GM18951 (cell line): ENCODE results near the gene PABPC1L2B.
"Not testable (repeated sequence)": the region's sequence is repeated elsewhere in the genome, so short reads cannot be mapped to it uniquely, and the experiment has no call there.

Experiments
- POLR2A ChIP-seq: IDR thresholded peaks from 4 replicates; pipeline ENCODE4 v1.6.1; 2011; ENCODE audit warnings: mild to moderate bottlenecking; ENCODE audit not compliant: insufficient read length, insufficient read depth; ENCODE audit errors: extremely low read depth
- in situ Hi-C: fragments of 300-500 bp; cut with MboI; formaldehyde crosslinking; loops from one replicate; pipeline ENCODE4 v1.12.0; 2022; ENCODE audit warnings: low sequenced_read_pairs, mixed read lengths, inconsistent platforms; ENCODE audit not compliant: unreplicated experiment

Gene PABPC1L2B

DNA sequence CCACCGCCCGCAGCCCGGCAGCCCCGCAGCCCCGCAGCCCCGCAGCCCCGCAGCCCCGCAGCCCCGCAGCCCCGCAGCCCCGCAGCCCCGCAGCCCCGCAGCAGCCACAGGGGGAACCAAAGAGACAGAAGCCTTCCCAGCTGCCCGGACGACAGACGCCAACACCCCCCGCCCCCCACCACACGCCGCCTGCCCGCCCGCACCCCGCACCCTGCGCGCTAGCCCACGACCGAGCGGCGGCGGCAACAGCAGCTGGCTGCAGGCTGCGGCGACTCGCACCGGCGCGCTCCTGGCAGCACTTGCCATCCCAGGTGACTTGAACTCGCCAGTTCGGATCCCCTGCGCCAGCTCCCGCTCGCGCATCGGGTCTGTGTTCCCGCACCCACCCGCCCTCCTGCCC lies at the start of gene PABPC1L2B:
Gene PABPC1L2B (plus strand): TSS at position 207 of the 400 bp plus-strand sequence. CDS start 704 bp downstream, outside the sequence.
- in situ Hi-C loops: not testable (repeated sequence)

DNA sequence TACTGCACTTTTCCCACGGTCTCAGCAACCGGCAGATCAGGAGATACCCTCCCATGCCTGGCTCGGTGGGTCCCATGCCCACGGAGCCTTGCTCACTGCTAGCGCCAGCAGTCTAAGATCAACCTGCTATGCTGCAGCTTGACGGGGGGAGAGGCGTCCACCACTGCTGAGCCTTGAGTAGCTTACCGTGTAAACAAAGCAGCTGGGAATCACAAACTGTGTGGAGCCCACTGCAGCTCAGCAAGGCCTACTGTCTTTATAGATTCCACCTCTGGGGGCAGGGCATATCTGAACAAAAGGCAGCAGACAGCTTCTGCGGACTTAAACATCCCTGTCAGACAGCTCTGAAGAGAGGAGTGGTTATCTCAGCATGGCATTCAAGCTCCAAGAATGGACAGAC lies 42.8 kb upstream of the PABPC1L2B start:
- in situ Hi-C loops: loop anchor here (25.0 kb wide), 1 partner anchor 223 kb away; no protein-coding TSS in a partner anchor

DNA sequence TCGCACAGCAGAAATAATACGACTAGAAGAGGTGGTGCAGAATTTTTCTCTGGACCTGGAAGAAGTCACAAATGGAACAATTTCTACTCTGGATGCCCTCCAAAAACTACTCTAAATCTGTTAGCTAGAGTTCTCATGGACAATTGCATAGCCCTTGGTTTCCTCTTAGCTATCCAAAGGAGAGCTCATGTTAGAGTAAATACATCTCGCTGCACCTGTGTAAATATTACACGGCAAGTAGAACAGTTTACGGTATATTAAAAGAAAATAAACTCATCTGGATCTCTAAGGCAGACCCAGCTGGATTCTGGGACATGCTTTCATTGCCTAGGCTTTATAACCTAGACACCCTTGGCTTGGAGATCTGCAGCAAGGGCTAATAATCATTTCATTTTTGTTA lies 30.9 kb upstream of the PABPC1L2B start:
- in situ Hi-C loops: loop anchor here (25.0 kb wide), 1 partner anchor 235 kb away; no protein-coding TSS in a partner anchor

DNA sequence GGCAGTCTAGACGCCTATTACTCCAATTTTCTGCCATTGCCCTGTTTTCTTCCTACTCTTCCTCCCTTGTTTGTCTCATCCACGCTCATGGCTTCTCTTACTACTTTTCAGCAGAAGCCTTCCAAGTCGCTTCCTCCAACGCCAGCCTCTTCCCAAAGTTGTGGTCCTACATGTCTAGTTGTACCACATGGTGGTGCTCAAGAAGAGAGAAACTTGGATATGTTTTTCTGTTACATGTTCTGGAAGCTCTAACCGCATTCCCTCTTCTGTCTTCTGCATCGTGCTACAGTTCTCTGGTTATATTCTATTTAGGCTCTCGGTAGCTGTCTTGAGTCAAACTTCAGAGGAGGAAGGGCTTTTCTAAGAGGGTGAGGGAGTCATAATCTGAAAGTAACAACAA lies 27.9 kb upstream of the PABPC1L2B start:
- in situ Hi-C loops: loop anchor here (25.0 kb wide), 1 partner anchor 238 kb away; no protein-coding TSS in a partner anchor

DNA sequence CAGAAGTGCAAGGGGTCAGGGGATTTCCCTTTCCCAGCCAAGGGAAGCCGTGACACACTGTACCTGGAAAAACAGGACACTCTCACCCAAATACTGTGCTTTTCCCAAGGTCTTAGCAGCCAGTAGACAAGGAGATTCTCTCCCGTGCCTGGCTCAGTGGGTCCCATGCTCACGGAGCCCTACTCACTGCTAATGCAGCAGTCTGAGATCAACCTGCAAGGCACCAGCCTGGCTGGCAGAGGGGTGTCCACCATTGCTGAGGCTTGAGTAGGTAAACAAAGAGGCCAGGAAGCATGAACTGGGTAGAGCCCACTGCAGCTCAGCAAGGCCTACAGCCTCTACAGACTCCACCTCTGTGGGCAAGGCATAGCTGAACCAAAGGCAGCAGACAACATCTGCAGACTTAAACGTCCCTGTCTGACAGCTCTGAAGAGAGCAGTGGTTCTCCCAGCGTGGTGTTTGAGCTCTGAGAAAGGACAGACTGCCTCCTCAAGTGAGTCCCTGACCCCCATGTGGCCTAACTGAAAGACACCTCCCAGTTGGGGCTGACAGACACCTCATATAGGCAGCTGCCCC lies 21.8 kb upstream of the PABPC1L2B start:
- in situ Hi-C loops: not testable (repeated sequence)

DNA sequence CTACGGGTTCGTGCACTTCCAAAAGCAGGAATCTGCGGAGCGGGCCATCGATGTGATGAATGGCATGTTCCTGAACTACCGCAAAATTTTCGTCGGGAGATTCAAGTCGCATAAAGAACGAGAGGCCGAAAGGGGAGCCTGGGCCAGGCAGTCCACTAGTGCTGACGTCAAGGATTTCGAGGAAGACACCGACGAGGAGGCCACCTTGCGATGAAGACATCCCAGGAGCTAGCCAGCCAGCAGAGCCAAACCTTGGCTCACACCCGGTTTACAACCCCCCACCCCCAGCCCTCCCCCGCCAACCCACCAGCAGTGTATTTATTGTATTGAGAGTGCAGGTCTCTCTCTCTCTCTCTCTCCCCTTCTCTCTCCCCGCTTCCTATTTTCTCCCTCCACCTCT lies 1.3 kb downstream of the PABPC1L2B start:
- in situ Hi-C loops: not testable (repeated sequence)

DNA sequence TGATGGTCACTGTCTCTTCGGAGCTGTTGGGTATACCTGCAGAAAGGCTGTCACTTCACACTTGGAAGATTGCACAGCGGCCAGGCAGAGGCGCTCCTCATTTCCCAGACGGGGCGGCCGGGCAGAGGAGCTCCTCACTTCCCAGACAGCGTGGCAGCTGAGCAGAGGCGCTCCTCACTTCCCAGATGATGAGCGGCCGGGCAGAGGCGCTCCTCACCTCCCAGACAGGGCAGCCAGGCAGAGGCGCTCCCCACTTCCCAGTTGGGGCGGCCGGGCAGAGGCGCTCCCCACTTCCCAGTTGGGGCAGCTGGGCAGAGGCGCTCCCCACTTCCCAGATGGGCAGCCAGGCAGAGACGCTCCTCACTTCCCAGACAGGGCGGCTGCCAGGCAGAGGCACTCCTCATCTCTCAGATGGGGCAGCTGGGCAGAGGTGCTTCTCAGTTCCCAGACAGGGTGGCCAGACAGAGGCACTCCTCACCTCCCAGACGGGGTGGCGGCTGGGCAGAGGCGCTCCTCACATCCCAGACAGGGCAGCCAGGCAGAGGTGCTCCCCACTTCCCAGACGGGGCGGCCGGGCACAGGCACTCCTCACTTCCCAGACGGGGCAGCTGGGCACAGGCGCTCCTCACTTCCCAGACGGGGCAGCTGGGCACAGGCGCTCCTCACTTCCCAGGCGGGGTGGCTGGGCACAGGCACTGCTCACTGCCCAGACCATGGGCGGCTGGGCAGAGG lies 18.8 kb downstream of the PABPC1L2B start:
- in situ Hi-C loops: no loop called here
- TF ChIP-seq POLR2A: no peak

DNA sequence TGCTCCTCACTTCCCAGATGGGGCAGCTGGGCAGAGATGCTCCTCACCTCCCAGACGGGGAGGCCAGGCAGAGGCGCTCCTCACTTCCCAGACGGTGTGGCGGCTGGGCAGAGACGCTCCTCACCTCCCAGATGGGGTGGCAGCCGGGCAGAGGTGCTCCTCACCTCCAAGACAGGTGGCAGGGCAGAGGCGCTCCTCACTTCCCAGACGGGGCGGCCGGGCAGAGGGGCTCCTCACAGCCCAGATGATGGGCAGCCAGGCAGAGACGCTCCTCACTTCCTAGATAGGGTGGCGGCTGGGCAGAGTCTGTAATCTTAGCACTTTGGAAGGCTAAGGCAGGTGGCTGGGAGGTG lies 19.3 kb downstream of the PABPC1L2B start:
- in situ Hi-C loops: not testable (repeated sequence)

DNA sequence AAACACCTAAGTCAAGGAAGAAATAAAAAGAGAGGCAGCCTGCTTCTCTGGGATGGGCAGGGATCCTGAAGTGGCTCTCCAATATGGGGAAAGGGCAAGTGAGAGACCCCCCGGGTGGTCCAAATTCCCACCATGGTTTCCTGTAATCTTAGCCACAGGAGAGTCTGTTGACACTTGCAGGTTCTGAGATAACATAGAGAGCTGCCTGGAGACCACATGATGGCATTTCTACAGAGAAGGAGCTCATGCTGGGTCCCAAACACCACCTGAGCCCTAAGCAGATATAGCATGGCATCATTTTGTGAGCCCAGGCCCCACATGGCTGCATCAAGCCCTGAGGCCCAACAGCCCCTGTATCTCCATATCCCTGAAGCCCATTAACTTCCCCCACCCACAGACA lies 26.1 kb downstream of the PABPC1L2B start:
- in situ Hi-C loops: no loop called here
- no peak for TF ChIP-seq POLR2A
